T-cell (primary cell): ENCODE measurements around the gene KCNIP1. TPM values are rescaled to one million over a fixed set of nuclear protein-coding genes. Genes with fewer than 3 reads are reported as not detected.

Source experiments
- ATAC-seq, 4 experiments: fragments of 200-7000 bp in 3 of 4; fragments of 150-1000 bp in 1 of 4; cut with Tn5 transposase; replicated peaks in 1 of 4; 1 replicate in 3 of 4; 2 replicates in 1 of 4; pipeline ENCODE4 v1.10.0; 2021; ENCODE audit warnings: moderate library complexity in 3 of 4, mild to moderate bottlenecking in 2 of 4, moderate number of reproducible peaks in 1 of 4
- CTCF ChIA-PET, 2 donors: fragments of 300-600 bp; sonication (Branson Sonifier 250); formaldehyde crosslinking; loops; one replicate each; lab custom pipeline; 2022; ENCODE audit warnings: antibody characterized with exemption in 2 of 2; lab: Charles Lee
- POLR2A ChIA-PET, 2 donors: fragments of 300-600 bp; sonication (Branson Sonifier 250); formaldehyde crosslinking; loops; one replicate each; lab custom pipeline; 2022; ENCODE audit warnings: antibody characterized with exemption in 2 of 2; lab: Charles Lee
- DNase-seq, 35 experiments: peaks; one replicate each; pipeline versions ENCODE4 v3.0.0 to v3.0.0-alpha.2; 2013 to 2023
- H3K27ac ChIP-seq: one replicate; pipeline ENCODE4 v1.5.1; 2013; ENCODE audit warnings: low read length
- H3K27me3 ChIP-seq, 2 experiments: replicated peaks in 1 of 2; 1 replicate in 1 of 2; 2 replicates in 1 of 2; pipeline versions ENCODE4 v1.6.1 to v1.7.0; 2013; ENCODE audit warnings: low read length in 1 of 2, mixed read lengths in 1 of 2; ENCODE audit not compliant: control insufficient read depth in 2 of 2, insufficient read depth in 2 of 2; ENCODE audit errors: extremely low read depth in 1 of 2
- H3K36me3 ChIP-seq, 2 donors: 1 replicate in 1 of 2; 2 replicates in 1 of 2; pipeline versions ENCODE4 v1.6.1 to v1.7.0; 2013; ENCODE audit warnings: low read length in 1 of 2; ENCODE audit not compliant: control insufficient read depth in 2 of 2, insufficient read depth in 1 of 2; ENCODE audit errors: extremely low read depth in 1 of 2
- H3K4me1 ChIP-seq, 2 experiments: 1 replicate in 1 of 2; 2 replicates in 1 of 2; pipeline versions ENCODE4 v1.6.1 to v1.7.0; 2013; ENCODE audit warnings: low read length in 2 of 2, mixed read lengths in 1 of 2; ENCODE audit not compliant: insufficient read depth in 2 of 2, control insufficient read depth in 1 of 2; ENCODE audit errors: extremely low read depth in 1 of 2
- H3K4me3 ChIP-seq, 2 donors: 1 replicate in 1 of 2; 2 replicates in 1 of 2; pipeline versions ENCODE4 v1.5.1 to v1.7.0; 2013; ENCODE audit warnings: mild to moderate bottlenecking in 2 of 2, low read length in 1 of 2, moderate library complexity in 1 of 2; ENCODE audit not compliant: control insufficient read depth in 1 of 2; ENCODE audit errors: extremely low read depth in 1 of 2
- H3K9me3 ChIP-seq: 2 replicates; pipeline ENCODE4 v1.7.0; 2013
- H3K27ac Mint-ChIP-seq, 2 donors: one replicate each; pipeline ENCODE4 v1.8.0; 2020 to 2021; ENCODE audit warnings: mild to moderate bottlenecking in 2 of 2, mixed read lengths in 2 of 2
- H3K27me3 Mint-ChIP-seq, 2 donors: one replicate each; pipeline ENCODE4 v1.8.0; 2021 to 2022; ENCODE audit warnings: mixed read lengths in 2 of 2
- H3K36me3 Mint-ChIP-seq: one replicate; pipeline ENCODE4 v1.8.0; 2021; ENCODE audit warnings: mixed read lengths
- H3K4me1 Mint-ChIP-seq, 3 donors: one replicate each; pipeline ENCODE4 v1.8.0; 2020 to 2022; ENCODE audit warnings: mixed read lengths in 3 of 3, mild to moderate bottlenecking in 1 of 3
- H3K4me3 Mint-ChIP-seq, 3 donors: one replicate each; pipeline ENCODE4 v1.8.0; 2020 to 2022; ENCODE audit warnings: mild to moderate bottlenecking in 3 of 3, mixed read lengths in 3 of 3, moderate library complexity in 3 of 3
- H3K9me3 Mint-ChIP-seq, 3 donors: one replicate each; pipeline ENCODE4 v1.8.0; 2020 to 2022; ENCODE audit warnings: mixed read lengths in 3 of 3
- WGBS: methylation state at CpG from one replicate; pipeline ENCODE4 v1.1.5; 2013; ENCODE audit warnings: missing lambda C conversion rate; ENCODE audit not compliant: insufficient coverage; 5-methylcytosine and 5-hydroxymethylcytosine counted together
- total RNA-seq, 35 experiments: library from RNA in 6 of 35; stranded (reverse) in 6 of 35; fragments of 120-200 nt in 1 of 35; gene quantifications; one replicate each; pipeline versions ENCODE4 v1.2.1 to v1.2.4 and lab custom pipeline; 2013 to 2026

Gene KCNIP1
- total RNA-seq, 5 donors from 2014 or later (not counting 1 experiment from before 2014, with no cell fraction given): not detected

GRCh38 chr5:170551076-170551475 is 47.3 kb downstream of the KCNIP1 start:
- H3K27ac Mint-ChIP-seq: no peak overlapping the region
- DNase-seq (no peak), ATAC-seq (no peak)
- peaks cover 12 to 17% of the 10 kb centered on the region in 2 donors for H3K27me3 Mint-ChIP-seq
- H3K9me3 Mint-ChIP-seq: no peaks in the 10 kb centered on the region
- no peaks in the 10 kb centered on the region for H3K36me3 Mint-ChIP-seq
- Histone ChIP-seq H3K4me3 (no peak overlapping the region), H3K4me1 (no peaks in the 10 kb centered on the region), H3K9me3 (no peaks in the 10 kb centered on the region), H3K27me3 (peaks cover 0 to 47% of the 10 kb centered on the region in 2 experiments), H3K36me3 (no peaks in the 10 kb centered on the region), H3K27ac (no peak overlapping the region)
- H3K4me1 Mint-ChIP-seq: no peaks in the 10 kb centered on the region
- POLR2A ChIA-PET: no interaction called here
- 38% methylated on average over 3 of the region's 4 CpGs for WGBS
- H3K4me3 Mint-ChIP-seq: no peak overlapping the region
- CTCF ChIA-PET: no interaction called here

GRCh38 chr5:170551622-170552021 is 47.8 kb downstream of the KCNIP1 start:
- Histone ChIP-seq H3K27ac (no peak overlapping the region), H3K9me3 (no peaks in the 10 kb centered on the region), H3K4me3 (no peak overlapping the region), H3K27me3 (peaks cover 0 to 47% of the 10 kb centered on the region in 2 experiments), H3K36me3 (no peaks in the 10 kb centered on the region), H3K4me1 (no peaks in the 10 kb centered on the region)
- no peaks in the 10 kb centered on the region for H3K36me3 Mint-ChIP-seq
- H3K9me3 Mint-ChIP-seq: no peaks in the 10 kb centered on the region
- DNase-seq: no peak
- 93% methylated on average over 7 of the region's 7 CpGs for WGBS
- no peaks in the 10 kb centered on the region for H3K4me1 Mint-ChIP-seq
- ATAC-seq: no peak
- ChIA-PET POLR2A (no interaction called here), CTCF (no interaction called here)
- peaks cover 12 to 17% of the 10 kb centered on the region in 2 donors for H3K27me3 Mint-ChIP-seq
- no peak overlapping the region for H3K4me3 Mint-ChIP-seq
- no peak overlapping the region for H3K27ac Mint-ChIP-seq

GRCh38 chr5:170552621-170553115 is 48.8 kb downstream of the KCNIP1 start:
- no peaks in the 10 kb centered on the region for H3K36me3 ChIP-seq
- no peaks in the 10 kb centered on the region for H3K4me1 ChIP-seq
- H3K27ac ChIP-seq: no peak overlapping the region
- Mint-ChIP-seq H3K27me3 (peaks cover 9% of the 10 kb centered on the region in 2 donors), H3K36me3 (no peaks in the 10 kb centered on the region), H3K27ac (no peak overlapping the region), H3K4me3 (no peak overlapping the region), H3K9me3 (no peaks in the 10 kb centered on the region), H3K4me1 (no peaks in the 10 kb centered on the region)
- ChIA-PET POLR2A (no interaction called here), CTCF (no interaction called here)
- WGBS: 20% methylated on average over 8 of the region's 12 CpGs
- no peak overlapping the region for H3K4me3 ChIP-seq
- peaks cover 0 to 47% of the 10 kb centered on the region in 2 experiments for H3K27me3 ChIP-seq
- ATAC-seq (no peak), DNase-seq (no peak)
- H3K9me3 ChIP-seq: no peaks in the 10 kb centered on the region

GRCh38 chr5:170553218-170553617 is 49.4 kb downstream of the KCNIP1 start:
- Mint-ChIP-seq H3K27me3 (peaks cover 6 to 9% of the 10 kb centered on the region in 2 donors), H3K4me1 (no peaks in the 10 kb centered on the region), H3K27ac (no peak overlapping the region), H3K4me3 (no peak overlapping the region), H3K9me3 (no peaks in the 10 kb centered on the region), H3K36me3 (no peaks in the 10 kb centered on the region)
- Histone ChIP-seq H3K36me3 (no peaks in the 10 kb centered on the region), H3K27ac (no peak overlapping the region), H3K4me1 (no peaks in the 10 kb centered on the region), H3K27me3 (peaks cover 0 to 47% of the 10 kb centered on the region in 2 experiments), H3K9me3 (no peaks in the 10 kb centered on the region), H3K4me3 (no peak overlapping the region)
- ChIA-PET CTCF (no interaction called here), POLR2A (no interaction called here)
- ATAC-seq: no peak
- DNase-seq: no peak
- WGBS: 17% methylated on average over 3 of the region's 4 CpGs

GRCh38 chr5:170554521-170555267 is 50.9 kb downstream of the KCNIP1 start:
- H3K9me3 Mint-ChIP-seq: no peaks in the 10 kb centered on the region
- Histone ChIP-seq H3K4me3 (no peak overlapping the region), H3K27ac (no peak overlapping the region), H3K9me3 (no peaks in the 10 kb centered on the region), H3K36me3 (no peaks in the 10 kb centered on the region), H3K27me3 (peaks cover 0 to 49% of the 10 kb centered on the region in 2 experiments), H3K4me1 (no peaks in the 10 kb centered on the region)
- DNase-seq (no peak), ATAC-seq (no peak)
- H3K27ac Mint-ChIP-seq: no peak overlapping the region
- no peak overlapping the region for H3K4me3 Mint-ChIP-seq
- H3K27me3 Mint-ChIP-seq: peaks cover 6 to 9% of the 10 kb centered on the region in 2 donors
- WGBS: 64% methylated on average over 5 of the region's 18 CpGs
- ChIA-PET CTCF (no interaction called here), POLR2A (no interaction called here)
- H3K36me3 Mint-ChIP-seq: no peaks in the 10 kb centered on the region
- no peaks in the 10 kb centered on the region for H3K4me1 Mint-ChIP-seq

GRCh38 chr5:170557314-170557713 is 53.5 kb downstream of the KCNIP1 start:
- Histone ChIP-seq H3K36me3 (no peaks in the 10 kb centered on the region), H3K27me3 (peaks cover 0 to 44% of the 10 kb centered on the region in 2 experiments), H3K9me3 (no peaks in the 10 kb centered on the region), H3K27ac (no peak overlapping the region), H3K4me3 (no peak overlapping the region), H3K4me1 (no peaks in the 10 kb centered on the region)
- Mint-ChIP-seq H3K4me3 (no peak overlapping the region), H3K27ac (no peak overlapping the region), H3K4me1 (no peaks in the 10 kb centered on the region), H3K36me3 (no peaks in the 10 kb centered on the region), H3K9me3 (no peaks in the 10 kb centered on the region), H3K27me3 (peaks cover 16 to 21% of the 10 kb centered on the region in 2 donors)
- WGBS: 40% methylated on average over 1 of the region's 3 CpGs
- CTCF ChIA-PET: no interaction called here
- POLR2A ChIA-PET: no interaction called here
- no peak for ATAC-seq
- no peak for DNase-seq
